Mesodermal cell (in vitro differentiated cells): Measurements from ENCODE around the gene FDCSP. TPM values are rescaled to one million over a fixed set of nuclear protein-coding genes. Genes with fewer than 3 reads are reported as not detected.

Source experiments
- H3K27ac ChIP-seq: 2 replicates; pipeline ENCODE4 v1.7.0; 2013; ENCODE audit warnings: mild to moderate bottlenecking, low read depth, low read length, moderate library complexity; ENCODE audit not compliant: severe bottlenecking
- H3K36me3 ChIP-seq: 2 replicates; pipeline ENCODE4 v1.7.1; 2013; ENCODE audit warnings: mild to moderate bottlenecking, low read length, moderate library complexity; ENCODE audit not compliant: control insufficient read depth, insufficient read depth
- H3K4me1 ChIP-seq: one replicate; pipeline ENCODE4 v1.7.1; 2013; ENCODE audit warnings: mild to moderate bottlenecking, low read length; ENCODE audit not compliant: insufficient read depth, control insufficient read depth, poor library complexity, severe bottlenecking
- H3K4me3 ChIP-seq: 2 replicates; pipeline ENCODE4 v1.7.0; 2013; ENCODE audit warnings: low read length, control low read depth, mild to moderate bottlenecking; ENCODE audit not compliant: insufficient read depth, poor library complexity, severe bottlenecking; ENCODE audit errors: extremely low read depth
- H3K9me3 ChIP-seq: 2 replicates; pipeline ENCODE4 v1.7.1; 2013; ENCODE audit warnings: mild to moderate bottlenecking, low read length, moderate library complexity; ENCODE audit not compliant: control insufficient read depth
- WGBS, 2 experiments: methylation state at CpG; one replicate each; pipeline ENCODE4 v1.1.5; 2013; ENCODE audit warnings: missing lambda C conversion rate in 2 of 2; ENCODE audit not compliant: insufficient coverage in 2 of 2; 5-methylcytosine and 5-hydroxymethylcytosine counted together
- polyA plus RNA-seq, 2 experiments: library from polyadenylated mRNA; stranded (reverse); fragments of 50-300 nt; gene quantifications; one replicate each; pipeline ENCODE4 v1.2.3, GENCODE V29; 2013

Gene FDCSP
- polyA plus RNA-seq (2013, experiment 1 of 2) = not detected
- not detected for polyA plus RNA-seq (2013, experiment 2 of 2)

DNA sequence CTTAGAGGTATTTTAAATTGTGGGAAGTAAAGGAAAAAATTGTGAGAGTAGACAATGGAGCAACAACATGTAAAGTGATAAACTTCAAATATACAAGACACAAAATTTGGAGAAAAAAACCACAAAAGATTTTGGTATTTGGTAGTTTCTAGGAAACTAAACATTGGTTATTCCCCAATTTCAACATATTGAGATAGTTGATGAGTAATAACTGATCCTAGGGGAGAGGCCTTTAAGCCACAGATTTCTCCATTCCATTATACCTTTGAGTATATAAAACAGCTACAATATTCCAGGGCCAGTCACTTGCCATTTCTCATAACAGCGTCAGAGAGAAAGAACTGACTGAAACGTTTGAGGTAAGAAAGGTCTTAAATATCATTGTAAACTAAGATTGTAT is at the start of gene FDCSP:
Gene FDCSP (plus strand): TSS at position 301 of the 400 bp plus-strand sequence. CDS start 5,071 bp downstream, outside the sequence.
- no CpG with 5 or more reads among the region's 2 CpGs for WGBS, 2 experiments

DNA sequence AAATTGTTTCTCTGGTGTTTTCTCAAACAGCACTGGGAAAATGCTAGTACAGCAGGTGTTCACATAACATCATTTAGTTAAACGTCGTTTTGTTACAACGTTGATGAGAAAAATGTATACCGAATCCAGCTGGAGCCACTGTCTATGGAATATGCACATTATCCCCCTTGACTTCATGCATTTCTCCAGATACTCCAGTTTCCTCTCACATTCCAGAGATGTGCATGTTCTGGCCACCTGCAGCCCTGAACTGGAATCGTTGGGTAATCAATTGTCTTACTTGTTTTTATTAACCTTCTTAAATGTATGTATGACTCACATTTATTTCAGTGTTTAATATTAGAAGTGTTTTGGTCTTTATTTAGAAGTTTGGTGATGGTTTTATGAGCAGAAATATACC is 48.8 kb upstream of the FDCSP start:
- Histone ChIP-seq H3K4me1 (no peaks in the 10 kb centered on the region), H3K4me3 (no peak overlapping the region), H3K27ac (no peak overlapping the region), H3K36me3 (no peaks in the 10 kb centered on the region), H3K9me3 (no peaks in the 10 kb centered on the region)
- WGBS, 2 experiments = 73 to 97% methylated on average over 4 of the region's 5 CpGs

More for the DNA sequence above, at the start of gene FDCSP:
- H3K27ac ChIP-seq = no peak within 1 kb of the TSS
- H3K36me3 ChIP-seq = no peaks in the 10 kb centered on the region
- no peak within 1 kb of the TSS for H3K4me3 ChIP-seq
- no peaks in the 10 kb centered on the region for H3K4me1 ChIP-seq
- no peaks in the 10 kb centered on the region for H3K9me3 ChIP-seq

DNA sequence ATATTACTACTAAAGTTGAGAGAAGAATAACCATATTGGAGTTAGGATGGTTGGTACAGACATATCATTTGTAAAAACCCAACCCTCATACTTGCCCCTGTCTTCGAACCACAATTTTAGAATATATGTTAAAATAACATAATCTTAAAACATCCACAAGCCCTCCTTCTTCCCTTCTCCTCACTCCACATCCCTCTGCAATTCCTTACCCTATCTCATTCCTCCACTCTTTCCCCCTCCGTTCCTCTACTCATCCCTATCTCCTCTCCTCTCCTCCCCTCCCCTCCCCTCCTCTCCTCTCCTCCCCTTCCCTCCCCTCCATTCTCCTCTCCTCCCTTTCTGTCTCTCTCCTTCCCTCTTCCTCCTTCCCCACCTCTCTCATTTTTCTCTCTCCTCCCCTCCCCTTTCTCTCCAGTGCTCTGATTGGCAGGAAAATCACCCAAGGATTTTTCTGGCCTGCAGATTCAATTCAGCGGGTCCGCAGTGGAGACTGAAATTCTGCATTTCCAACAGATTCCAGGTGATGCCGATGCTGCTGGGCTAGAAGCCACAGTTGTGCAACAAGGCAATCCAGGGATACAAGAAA is 47.8 kb upstream of the FDCSP start:
- no peak overlapping the region for H3K4me3 ChIP-seq
- no peaks in the 10 kb centered on the region for H3K36me3 ChIP-seq
- no peaks in the 10 kb centered on the region for H3K9me3 ChIP-seq
- H3K27ac ChIP-seq = no peak overlapping the region
- WGBS, 2 experiments = 54 to 70% methylated on average over 3 of the region's 5 CpGs
- H3K4me1 ChIP-seq = no peaks in the 10 kb centered on the region

DNA sequence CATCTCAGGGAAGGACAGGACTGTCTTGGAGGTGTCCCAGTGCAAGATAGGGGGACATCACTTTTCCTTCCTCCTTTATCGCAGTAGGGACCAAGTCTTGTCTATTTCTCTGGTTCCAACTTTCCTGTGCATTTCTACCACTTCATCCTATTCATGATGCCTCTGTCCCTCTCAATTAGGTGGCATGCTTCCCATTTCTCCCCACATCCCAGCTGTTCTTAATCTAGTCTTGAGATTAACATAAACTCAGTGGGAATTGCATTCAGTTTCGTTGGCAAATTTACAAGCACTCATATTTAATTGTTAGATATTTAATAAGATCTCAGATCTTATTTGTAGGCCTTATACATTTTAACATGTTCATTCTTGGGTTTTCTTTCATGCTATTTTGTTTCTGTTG is 46.1 kb upstream of the FDCSP start:
- no peak overlapping the region for H3K4me3 ChIP-seq
- 100% methylated on average over 1 of the region's 2 CpGs for WGBS, 2 experiments
- no peaks in the 10 kb centered on the region for H3K9me3 ChIP-seq
- H3K36me3 ChIP-seq = no peaks in the 10 kb centered on the region
- no peak overlapping the region for H3K27ac ChIP-seq
- no peaks in the 10 kb centered on the region for H3K4me1 ChIP-seq

DNA sequence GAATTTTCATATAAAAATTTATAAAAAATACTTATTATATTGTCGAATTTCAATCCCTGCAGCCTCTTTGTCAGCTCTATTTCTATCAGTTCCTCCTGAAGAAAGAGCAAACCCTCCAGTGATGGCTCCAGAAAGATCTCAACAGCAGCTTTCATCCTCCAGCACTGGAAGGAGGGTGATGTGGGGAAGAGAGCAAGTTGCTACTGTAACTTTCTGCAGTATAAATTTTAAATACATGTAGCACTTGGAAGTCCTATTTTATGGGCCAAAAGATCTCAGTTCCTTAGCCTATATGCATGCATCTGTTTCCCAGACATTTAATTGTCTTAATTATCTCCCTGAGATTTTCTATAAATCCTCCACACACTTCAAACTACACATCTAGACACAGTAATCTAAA is 44.1 kb upstream of the FDCSP start:
- no peak overlapping the region for H3K27ac ChIP-seq
- WGBS, 2 experiments = no CpG with 5 or more reads among the region's 1 CpG
- H3K4me1 ChIP-seq = no peaks in the 10 kb centered on the region
- H3K36me3 ChIP-seq = no peaks in the 10 kb centered on the region
- H3K4me3 ChIP-seq = no peak overlapping the region
- H3K9me3 ChIP-seq = no peaks in the 10 kb centered on the region

DNA sequence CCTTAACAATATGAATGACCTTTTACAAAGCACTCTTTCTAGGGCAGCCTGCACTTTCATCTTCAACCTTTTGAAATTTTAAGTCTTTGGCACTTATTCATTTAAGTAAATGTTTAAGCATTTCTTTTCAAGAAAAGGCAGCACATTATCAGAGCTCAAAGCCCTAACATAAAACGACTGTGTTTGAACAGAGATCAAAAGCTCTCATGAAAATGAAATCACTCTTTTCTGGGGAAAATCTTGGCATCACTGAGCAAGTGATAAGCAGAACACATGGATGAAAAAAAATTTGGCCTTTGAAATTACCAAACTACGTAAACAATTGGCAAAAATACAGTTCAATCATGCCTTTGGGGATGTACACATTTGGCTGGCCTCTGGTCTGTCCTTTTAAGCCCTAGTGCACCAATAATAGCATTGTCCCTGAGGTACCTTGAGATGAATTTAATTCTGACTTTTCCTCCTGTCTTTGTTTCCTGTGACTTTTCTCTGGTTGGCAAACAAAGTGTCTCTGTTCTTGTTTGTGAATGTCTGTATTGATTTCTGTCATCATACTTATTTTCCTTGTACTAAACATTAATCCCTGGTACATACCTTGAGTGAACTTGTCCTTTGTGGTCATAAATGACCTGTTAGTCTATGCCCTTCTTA is 43.3 kb upstream of the FDCSP start:
- Histone ChIP-seq H3K36me3 (no peaks in the 10 kb centered on the region), H3K4me1 (no peaks in the 10 kb centered on the region), H3K9me3 (no peaks in the 10 kb centered on the region), H3K4me3 (no peak overlapping the region), H3K27ac (no peak overlapping the region)
- WGBS, 2 experiments = 86 to 87% methylated on average over 2 of the region's 2 CpGs

DNA sequence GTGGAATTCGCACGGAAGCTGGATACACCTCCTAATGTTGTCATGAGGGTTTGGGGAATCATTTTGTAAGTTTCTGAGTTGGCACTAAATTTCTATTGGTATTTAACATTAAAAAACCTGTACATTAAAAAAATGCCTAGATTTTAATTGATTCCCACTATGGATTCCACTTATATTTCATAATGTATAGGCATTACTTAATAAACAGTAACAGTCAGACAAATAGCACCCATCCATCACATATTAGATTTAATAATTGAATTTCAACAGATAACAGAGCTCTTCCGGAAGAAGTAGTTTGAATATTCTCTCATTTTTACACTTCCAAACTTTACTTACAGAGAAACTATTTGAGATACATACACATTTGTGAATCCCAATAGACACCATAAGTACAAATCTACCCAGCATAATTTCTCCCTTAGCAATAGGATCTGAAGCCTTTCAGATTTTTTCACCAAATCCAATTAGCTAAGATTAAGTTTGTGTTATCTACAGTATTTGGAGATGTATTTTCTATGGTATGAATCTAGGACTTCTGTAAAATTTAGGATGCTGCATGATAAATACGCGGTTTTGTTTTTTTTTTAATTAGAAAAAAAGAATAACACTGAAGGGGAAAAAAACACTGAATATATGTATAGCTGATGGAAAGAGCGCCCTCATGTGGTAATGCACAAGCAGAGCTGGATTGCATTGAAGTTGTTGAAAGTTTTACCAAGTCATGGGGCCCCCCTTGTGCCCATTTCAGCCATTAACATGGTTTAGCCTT is 42.6 kb upstream of the FDCSP start:
- Histone ChIP-seq H3K4me3 (no peak overlapping the region), H3K27ac (no peak overlapping the region), H3K36me3 (no peaks in the 10 kb centered on the region), H3K4me1 (no peaks in the 10 kb centered on the region), H3K9me3 (no peaks in the 10 kb centered on the region)
- WGBS, 2 experiments = 13 to 34% methylated on average over 3 of the region's 6 CpGs

DNA sequence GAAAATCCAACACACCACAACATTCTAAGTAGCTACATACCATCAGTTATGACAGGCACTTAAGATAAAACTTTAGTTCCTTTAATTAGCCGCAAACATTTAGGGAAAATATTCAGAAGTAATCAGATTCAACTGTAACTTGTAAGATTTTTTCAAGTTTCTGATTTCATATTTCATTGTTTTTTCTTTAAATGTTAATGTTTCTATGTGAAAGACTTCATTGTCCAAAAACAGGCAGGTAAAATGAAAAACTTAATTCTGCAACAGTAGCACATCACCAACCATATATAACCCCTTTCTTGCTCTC is 42.0 kb upstream of the FDCSP start:
- Histone ChIP-seq H3K36me3 (no peaks in the 10 kb centered on the region), H3K27ac (no peak overlapping the region), H3K9me3 (no peaks in the 10 kb centered on the region), H3K4me1 (no peaks in the 10 kb centered on the region), H3K4me3 (no peak overlapping the region)
- WGBS, 2 experiments = no CpG with 5 or more reads among the region's 1 CpG

DNA sequence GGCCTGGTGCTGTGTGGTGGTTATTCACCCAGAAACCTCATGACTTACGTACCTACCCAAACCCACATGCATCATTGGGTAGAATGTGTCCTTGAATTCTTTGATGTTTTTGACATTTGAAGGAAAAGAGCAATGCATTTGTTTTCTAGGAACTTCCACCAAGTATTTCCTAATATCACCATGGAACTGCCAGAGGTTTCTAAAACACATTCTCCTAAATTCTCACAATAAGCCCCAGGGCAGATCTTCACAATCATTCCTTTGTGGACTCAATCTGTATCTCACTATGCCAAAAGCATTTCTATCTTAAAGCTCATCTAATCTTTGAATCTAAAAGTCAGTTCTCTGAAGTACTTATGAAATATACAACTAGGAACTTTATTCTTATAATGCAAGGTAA is 38.7 kb upstream of the FDCSP start:
- no peaks in the 10 kb centered on the region for H3K4me1 ChIP-seq
- H3K36me3 ChIP-seq = no peaks in the 10 kb centered on the region
- no peaks in the 10 kb centered on the region for H3K9me3 ChIP-seq
- H3K27ac ChIP-seq = no peak overlapping the region
- WGBS, 2 experiments = no CpG with 5 or more reads among the region's 1 CpG
- H3K4me3 ChIP-seq = no peak overlapping the region

DNA sequence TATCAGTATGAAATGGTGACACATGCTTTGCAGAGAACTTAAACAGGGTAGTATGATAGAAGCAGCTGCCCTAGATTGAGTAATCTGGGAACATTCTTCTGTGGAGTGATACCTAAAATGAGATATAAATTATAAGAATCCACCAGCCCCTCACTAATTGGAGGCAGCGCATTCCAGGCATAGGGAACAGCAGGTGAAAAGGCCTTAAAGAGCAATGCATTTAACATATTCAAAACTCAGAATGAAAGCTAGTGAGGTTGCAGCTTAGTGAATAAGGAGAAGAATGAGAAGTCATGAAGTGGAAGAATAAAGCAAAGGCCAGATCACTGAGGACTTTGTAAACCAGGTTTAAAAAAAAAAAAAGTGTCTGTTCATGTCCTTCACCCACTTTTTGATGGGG is 35.3 kb upstream of the FDCSP start:
- Histone ChIP-seq H3K4me1 (no peaks in the 10 kb centered on the region), H3K4me3 (no peak overlapping the region), H3K27ac (no peak overlapping the region), H3K9me3 (no peaks in the 10 kb centered on the region), H3K36me3 (no peaks in the 10 kb centered on the region)
- no CpG with 5 or more reads among the region's 1 CpG for WGBS, 2 experiments

DNA sequence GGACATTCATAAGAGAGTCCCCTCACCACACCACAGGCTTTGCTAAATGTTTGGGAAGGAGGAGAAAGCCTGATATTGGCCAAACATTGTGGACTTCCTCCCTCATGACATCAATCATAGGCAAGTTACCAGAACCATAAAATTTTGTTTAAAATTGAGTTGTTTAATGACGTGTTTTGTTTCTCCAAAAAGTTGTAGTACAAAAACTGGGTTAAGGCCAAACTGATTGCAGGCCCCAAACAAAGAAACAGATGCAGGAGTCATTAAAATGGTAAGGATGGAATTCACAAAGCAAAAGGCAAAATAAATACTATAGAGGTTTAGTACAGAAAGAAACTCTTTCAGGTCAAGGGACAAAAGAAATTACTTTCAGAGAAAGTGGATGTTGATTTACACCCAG is 34.3 kb upstream of the FDCSP start:
- WGBS, 2 experiments = 80 to 83% methylated on average over 1 of the region's 1 CpG
- Histone ChIP-seq H3K4me1 (no peaks in the 10 kb centered on the region), H3K9me3 (no peaks in the 10 kb centered on the region), H3K36me3 (no peaks in the 10 kb centered on the region), H3K4me3 (no peak overlapping the region), H3K27ac (no peak overlapping the region)
